GM12878 (cell line): ENCODE results near the gene CSTPP1. TPM values are rescaled to one million over a fixed set of nuclear protein-coding genes. Genes with fewer than 3 reads are reported as not detected.

ENCODE experiments used
- ATAC-seq: fragments of 200-7000 bp; cut with Tn5 transposase; 3 replicates; pipeline ENCODE4 v1.9.1; 2020; ENCODE audit warnings: mild to moderate bottlenecking, moderate library complexity
- BruUV-seq: library from RNA; stranded (reverse); fragments of 400-500 nt; replicated peaks from 2 replicates; lab custom pipeline; 2021; lab: Mats Ljungman, UMichigan
- CTCF ChIA-PET: fragments of 300-600 bp; sonication (Branson Sonifier 250); formaldehyde crosslinking; extraction: SDS; loops from one replicate; lab custom pipeline; 2021; ENCODE audit warnings: inconsistent platforms; lab: Yijun Ruan, JAX
- POLR2A ChIA-PET: fragments of 350-600 bp; formaldehyde crosslinking; extraction: SDS; loops from one replicate; lab custom pipeline; 2021; ENCODE audit warnings: inconsistent platforms; lab: Charles Lee
- RAD21 ChIA-PET: fragments of 300-600 bp; sonication (Branson Sonifier 250); formaldehyde crosslinking; loops from one replicate; lab custom pipeline; 2023; ENCODE audit warnings: antibody characterized with exemption; ENCODE audit not compliant: unreplicated experiment; lab: Charles Lee
- SMC1A ChIA-PET: fragments of 300-600 bp; sonication (Branson Sonifier 250); formaldehyde crosslinking; loops from one replicate; lab custom pipeline; 2023; ENCODE audit not compliant: unreplicated experiment, uncharacterized antibody; lab: Charles Lee
- DNase-seq: peaks from one replicate; pipeline ENCODE4 v3.0.0-alpha.2; 2011; ENCODE audit warnings: low read depth, low spot score
- FAIRE-seq: peaks from 3 replicates; lab custom pipeline; 2011; peaks lifted over from hg19 to GRCh38; lab: Jason Lieb, UNC
- H2AFZ ChIP-seq: 2 replicates; pipeline ENCODE4 v1.6.0; 2011; ENCODE audit warnings: low read depth, low read length, control low read depth; ENCODE audit not compliant: control insufficient read depth
- H3K27ac ChIP-seq: 2 replicates; pipeline ENCODE4 v1.5.1; 2011; ENCODE audit warnings: control low read depth; ENCODE audit not compliant: control insufficient read depth, insufficient read depth
- H3K27me3 ChIP-seq, 2 experiments: replicated peaks in 1 of 2; 2 replicates each; pipeline versions ENCODE4 v1.6.0 to v1.6.1; 2011; ENCODE audit warnings: low read length in 1 of 2; ENCODE audit not compliant: control insufficient read depth in 2 of 2, insufficient read depth in 2 of 2
- H3K36me3 ChIP-seq, 2 experiments: 2 replicates each; pipeline ENCODE4 v1.5.1; 2011; ENCODE audit warnings: low read length in 1 of 2; ENCODE audit not compliant: control insufficient read depth in 2 of 2, insufficient read depth in 2 of 2
- H3K4me1 ChIP-seq: 2 replicates; pipeline ENCODE4 v1.6.1; 2011; ENCODE audit warnings: mild to moderate bottlenecking, low read length, moderate library complexity, mixed read lengths; ENCODE audit not compliant: control insufficient read depth, insufficient read depth
- H3K4me2 ChIP-seq: 2 replicates; pipeline ENCODE4 v1.6.0; 2011; ENCODE audit warnings: control low read depth; ENCODE audit not compliant: control insufficient read depth, insufficient read depth
- H3K4me3 ChIP-seq: fragments of 200-600 bp; sonication (generic); 2 replicates; pipeline ENCODE4 v1.5.1; 2016
- H3K79me2 ChIP-seq: 2 replicates; pipeline ENCODE4 v1.6.0; 2011; ENCODE audit warnings: low read length; ENCODE audit not compliant: control insufficient read depth, insufficient read depth
- H3K9ac ChIP-seq: 2 replicates; pipeline ENCODE4 v1.8.0; 2011; ENCODE audit warnings: low read length, control low read depth, mixed read lengths; ENCODE audit not compliant: control insufficient read depth, insufficient read depth
- H3K9me3 ChIP-seq: replicated peaks from 3 replicates; pipeline ENCODE4 v1.5.1; 2011; ENCODE audit warnings: mild to moderate bottlenecking, low read length; ENCODE audit not compliant: control insufficient read depth, insufficient read depth
- H4K20me1 ChIP-seq: 2 replicates; pipeline ENCODE4 v1.6.0; 2011; ENCODE audit not compliant: control insufficient read depth, insufficient read depth
- ASH2L ChIP-seq: fragments of 300-600, 200-600 bp; sonication (generic); IDR thresholded peaks from 2 replicates; pipeline ENCODE4 v1.6.1; 2017; ENCODE audit warnings: low read depth, mild to moderate bottlenecking, borderline replicate concordance
- BACH1 ChIP-seq: fragments of 450-650 bp; IDR thresholded peaks from 2 replicates; pipeline ENCODE4 v1.6.1; 2017; ENCODE audit warnings: mild to moderate bottlenecking, borderline replicate concordance
- BCL11A ChIP-seq: IDR thresholded peaks from 2 replicates; pipeline ENCODE4 v1.6.1; 2011; ENCODE audit warnings: low read depth, low read length
- CEBPB ChIP-seq, 2 experiments: fragments of 150-350 bp in 1 of 2; IDR thresholded peaks; 2 replicates each; pipeline ENCODE4 v1.6.1; 2012 to 2014; ENCODE audit warnings: low read depth in 2 of 2, low read length in 2 of 2, borderline replicate concordance in 1 of 2, inconsistent platforms in 1 of 2
- EED ChIP-seq: sonication (generic); IDR thresholded peaks from 2 replicates; pipeline ENCODE4 v1.6.1; 2016; ENCODE audit warnings: antibody characterized with exemption, low read depth
- ETV6 ChIP-seq, 2 experiments: fragments of 450-650 bp in 1 of 2; IDR thresholded peaks in 1 of 2; conservative IDR thresholded peaks in 1 of 2; 2 replicates each; pipeline ENCODE4 v1.6.1; 2014; ENCODE audit warnings: antibody characterized with exemption in 1 of 2, borderline replicate concordance in 1 of 2, low read depth in 1 of 2, mild to moderate bottlenecking in 1 of 2, moderate library complexity in 1 of 2
- KDM1A ChIP-seq: fragments of 200-600 bp; sonication (generic); IDR thresholded peaks from 2 replicates; pipeline ENCODE4 v1.6.1; 2016; ENCODE audit warnings: borderline replicate concordance
- MYB ChIP-seq: fragments of 150-350 bp; IDR thresholded peaks from 2 replicates; pipeline ENCODE4 v1.6.1; 2014; ENCODE audit warnings: mild to moderate bottlenecking, low read depth, low read length, borderline replicate concordance
- NFXL1 ChIP-seq: fragments of 450-650 bp; IDR thresholded peaks from 2 replicates; pipeline ENCODE4 v1.6.1; 2017; ENCODE audit warnings: antibody characterized with exemption, mild to moderate bottlenecking, borderline replicate concordance
- NKRF ChIP-seq: fragments of 450-650 bp; conservative IDR thresholded peaks from 2 replicates; pipeline ENCODE4 v1.6.1; 2017; ENCODE audit warnings: mild to moderate bottlenecking, moderate library complexity
- POLR2A ChIP-seq: IDR thresholded peaks from 2 replicates; pipeline ENCODE4 v1.6.1; 2011; ENCODE audit warnings: low read depth, mild to moderate bottlenecking, low read length
- WGBS: methylation state at CpG from one replicate; pipeline ENCODE4 v1.1.6; 2016; ENCODE audit warnings: low lambda C conversion rate; ENCODE audit not compliant: insufficient replicate concordance, insufficient coverage; ENCODE audit errors: missing lambda C conversion rate; 5-methylcytosine and 5-hydroxymethylcytosine counted together
- in situ Hi-C: fragments of 300-500 bp; cut with MboI; formaldehyde crosslinking; loops from 9 replicates; pipeline ENCODE4 v1.14.3; 2018; ENCODE audit warnings: mixed read lengths
- intact Hi-C: fragments of 100-400 bp; cut with micrococcal nuclease; formaldehyde crosslinking; loops from one replicate; pipeline ENCODE4 v1.14.2; 2022; ENCODE audit not compliant: unreplicated experiment
- polyA plus RNA-seq, 11 experiments: library from polyadenylated mRNA; depleted of rRNA in 4 of 11; unstranded in 6 of 11; stranded (reverse) in 5 of 11; fragments of >200 nt; fragmentation: Nextera tagmentation in 4 of 11; fragmentation: Illumina TruSeq in 1 of 11; extraction: Ambion mirVana in 4 of 11; extraction: Trizol in 1 of 11; gene quantifications; 1 replicate in 1 of 11; 2 replicates in 10 of 11; pipeline versions ENCODE4 v1.2.1 to v1.2.3, GENCODE V29; 2011 to 2016; ENCODE audit warnings: inconsistent platforms in 2 of 11, missing spikeins in 2 of 11, low read depth in 1 of 11
- total RNA-seq, 4 experiments: library from RNA; depleted of rRNA in 3 of 4; stranded (reverse); fragments of >200 nt in 3 of 4; fragmentation: Illumina TruSeq in 1 of 4; extraction: Trizol in 1 of 4; gene quantifications; 2 replicates each; pipeline versions ENCODE4 v1.2.1 to v1.2.3, GENCODE V29; 2013 to 2021
- TF ChIP-seq, protein P1 (sequence below): fragments of 450-650 bp; formaldehyde crosslinking; IDR thresholded peaks from 2 replicates; pipeline ENCODE4 v1.4.0; 2022; ENCODE audit warnings: mild to moderate bottlenecking, moderate library complexity
- TF ChIP-seq, protein P2 (sequence below): fragments of 450-650 bp; IDR thresholded peaks from 2 replicates; pipeline ENCODE4 v1.6.1; 2017; ENCODE audit warnings: mild to moderate bottlenecking

The CSTPP1 gene
- total and polyA plus RNA-seq, 10 of the 15 experiments (the other 5 are each of a cell fraction or from before 2014, with no cell fraction given) = 7.1 to 23.4 (median 17.5) TPM

DNA sequence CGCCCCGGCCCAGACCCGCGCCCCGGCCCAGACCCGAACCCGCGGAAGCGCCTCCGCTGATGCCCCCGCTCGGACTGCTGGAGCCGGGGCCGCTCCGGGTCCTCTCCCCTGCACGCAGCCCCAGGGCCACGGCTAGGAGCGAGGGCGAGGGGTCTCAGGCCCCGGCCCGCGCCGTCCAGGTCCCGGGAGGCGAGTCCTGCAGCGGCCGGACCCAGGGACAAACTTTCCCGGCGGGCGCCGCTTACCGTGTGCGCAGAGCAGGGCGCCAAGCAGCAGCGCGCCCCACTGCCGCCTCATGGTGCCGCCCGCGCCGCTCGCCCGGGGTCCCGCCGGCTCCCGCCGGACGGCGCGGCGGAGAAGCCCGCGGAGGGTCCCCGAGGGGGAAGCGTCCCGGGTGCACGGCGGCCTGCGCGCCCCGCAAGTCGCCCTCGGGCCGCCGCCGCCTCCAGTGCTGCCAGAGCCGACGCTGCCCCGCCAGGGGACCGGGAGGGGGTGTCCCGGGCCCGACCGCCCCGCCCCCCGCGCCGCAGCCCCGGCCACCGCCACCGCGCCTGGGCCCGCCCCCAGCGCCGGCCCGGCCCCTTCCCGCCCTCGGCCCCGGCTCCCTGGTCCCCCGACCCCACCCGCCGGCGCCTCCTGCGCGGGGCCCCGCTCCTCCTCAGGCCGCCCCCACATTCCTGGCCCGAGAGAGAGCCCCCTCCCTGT lies 18.3 kb upstream of the CSTPP1 start, which contains the start of gene LRP4 (continued):
- TF ChIP-seq, protein P1, sequence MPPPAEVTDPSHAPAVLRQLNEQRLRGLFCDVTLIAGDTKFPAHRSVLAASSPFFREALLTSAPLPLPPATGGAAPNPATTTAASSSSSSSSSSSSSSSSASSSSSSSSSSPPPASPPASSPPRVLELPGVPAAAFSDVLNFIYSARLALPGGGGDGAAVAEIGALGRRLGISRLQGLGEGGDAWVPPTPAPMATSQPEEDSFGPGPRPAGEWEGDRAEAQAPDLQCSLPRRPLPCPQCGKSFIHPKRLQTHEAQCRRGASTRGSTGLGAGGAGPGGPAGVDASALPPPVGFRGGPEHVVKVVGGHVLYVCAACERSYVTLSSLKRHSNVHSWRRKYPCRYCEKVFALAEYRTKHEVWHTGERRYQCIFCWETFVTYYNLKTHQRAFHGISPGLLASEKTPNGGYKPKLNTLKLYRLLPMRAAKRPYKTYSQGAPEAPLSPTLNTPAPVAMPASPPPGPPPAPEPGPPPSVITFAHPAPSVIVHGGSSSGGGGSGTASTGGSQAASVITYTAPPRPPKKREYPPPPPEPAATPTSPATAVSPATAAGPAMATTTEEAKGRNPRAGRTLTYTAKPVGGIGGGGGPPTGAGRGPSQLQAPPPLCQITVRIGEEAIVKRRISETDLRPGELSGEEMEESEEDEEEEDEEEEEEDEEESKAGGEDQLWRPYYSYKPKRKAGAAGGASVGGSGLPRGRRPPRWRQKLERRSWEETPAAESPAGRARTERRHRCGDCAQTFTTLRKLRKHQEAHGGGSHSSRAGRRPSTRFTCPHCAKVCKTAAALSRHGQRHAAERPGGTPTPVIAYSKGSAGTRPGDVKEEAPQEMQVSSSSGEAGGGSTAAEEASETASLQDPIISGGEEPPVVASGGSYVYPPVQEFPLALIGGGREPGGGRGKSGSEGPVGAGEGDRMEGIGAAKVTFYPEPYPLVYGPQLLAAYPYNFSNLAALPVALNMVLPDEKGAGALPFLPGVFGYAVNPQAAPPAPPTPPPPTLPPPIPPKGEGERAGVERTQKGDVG (CRISPR knock-in tag) = no peak
- TF ChIP-seq CEBPB (IDR thresholded peaks at IDR 0.05; ENCODE audit: borderline replicate concordance in 1 of 2, low read depth in 2 of 2, low read length in 2 of 2) = no peak

- Histone ChIP-seq H3K9ac (no peak overlapping the region), H3K9me3 (no peaks in the 10 kb centered on the region), H3K4me1 (peaks cover 6% of the 10 kb centered on the region; the same call in 1 of the 2 replicates), H3K36me3 (no peaks in the 10 kb centered on the region), H2AFZ (no peak overlapping the region; the same call in 1 of the 2 replicates), H3K27ac (no peak overlapping the region), H3K27me3 (peaks cover 6 to 28% of the 10 kb centered on the region in 2 experiments), H4K20me1 (no peaks in the 10 kb centered on the region), H3K79me2 (no peaks in the 10 kb centered on the region), H3K4me2 (peak overlapping the region; percentile 57)
- DNase-seq = no peak
- no peak for FAIRE-seq
- SMC1A ChIA-PET = interaction anchor here (0.6 to 2.7 kb wide), 7 partner anchors 15 to 234 kb away, joined by 3 to 19 read pairs (median 3); no protein-coding TSS in a partner anchor
- POLR2A ChIA-PET = no interaction called here
- RAD21 ChIA-PET = interaction anchor here (0.5 to 3.1 kb wide), 3 partner anchors 137 to 234 kb away, joined by 3 to 17 read pairs (median 3); no protein-coding TSS in a partner anchor
- 17% methylated on average over 17 of the region's 17 CpGs for WGBS
- CTCF ChIA-PET = interaction anchor here (0.7 to 3.1 kb wide), 14 partner anchors 9 to 329 kb away, joined by 3 to 39 read pairs (median 3); no protein-coding TSS in a partner anchor
- no TSS peak for BruUV-seq
- in situ Hi-C loops = no loop called here
- TF ChIP-seq POLR2A (no peak), ASH2L (no peak), EED (no peak), NFXL1 (no peak), NKRF (no peak), MYB (no peak), BACH1 (no peak), KDM1A (no peak), ETV6 (conservative IDR thresholded peaks at IDR 0.05 in 1 of 2, IDR thresholded peaks at IDR 0.05 in 1 of 2; ENCODE audit: borderline replicate concordance in 1 of 2, low read depth in 1 of 2) (no peak), BCL11A (no peak)
- TF ChIP-seq, protein P2, sequence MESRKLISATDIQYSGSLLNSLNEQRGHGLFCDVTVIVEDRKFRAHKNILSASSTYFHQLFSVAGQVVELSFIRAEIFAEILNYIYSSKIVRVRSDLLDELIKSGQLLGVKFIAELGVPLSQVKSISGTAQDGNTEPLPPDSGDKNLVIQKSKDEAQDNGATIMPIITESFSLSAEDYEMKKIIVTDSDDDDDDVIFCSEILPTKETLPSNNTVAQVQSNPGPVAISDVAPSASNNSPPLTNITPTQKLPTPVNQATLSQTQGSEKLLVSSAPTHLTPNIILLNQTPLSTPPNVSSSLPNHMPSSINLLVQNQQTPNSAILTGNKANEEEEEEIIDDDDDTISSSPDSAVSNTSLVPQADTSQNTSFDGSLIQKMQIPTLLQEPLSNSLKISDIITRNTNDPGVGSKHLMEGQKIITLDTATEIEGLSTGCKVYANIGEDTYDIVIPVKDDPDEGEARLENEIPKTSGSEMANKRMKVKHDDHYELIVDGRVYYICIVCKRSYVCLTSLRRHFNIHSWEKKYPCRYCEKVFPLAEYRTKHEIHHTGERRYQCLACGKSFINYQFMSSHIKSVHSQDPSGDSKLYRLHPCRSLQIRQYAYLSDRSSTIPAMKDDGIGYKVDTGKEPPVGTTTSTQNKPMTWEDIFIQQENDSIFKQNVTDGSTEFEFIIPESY = no peak
- TF ChIP-seq, all 136 proteins: peak for 0
- intact Hi-C loops = loop anchor here (5.0 kb wide), 1 partner anchor 153 kb away; no protein-coding TSS in a partner anchor
- peak overlapping the region; percentile 44; the same call in 1 of the 2 replicates for H3K4me3 ChIP-seq
- no peak for ATAC-seq
These were observed 17.6 kb upstream of the CSTPP1 start for GRCh38 chr11:46918788-46919513.
